Epithelial cell of esophagus (primary cell): ENCODE data around the gene GRAMD2A.
A peak's percentile ranks its signal among the peaks of the same experiment; 100 is the strongest.

Experiments
- DNase-seq: peaks from one replicate; pipeline ENCODE4 v3.0.0; 2010; ENCODE audit warnings: low read depth
- H3K4me3 ChIP-seq: 2 replicates; pipeline ENCODE4 v1.5.1; 2011; ENCODE audit warnings: mild to moderate bottlenecking, low read length, control low read depth
- TF ChIP-seq, protein P1 (sequence below): IDR thresholded peaks from 2 replicates; pipeline ENCODE4 v1.5.1; 2011; ENCODE audit warnings: low read depth, mild to moderate bottlenecking, low read length, control low read depth, inconsistent platforms; ENCODE audit not compliant: insufficient read depth; ENCODE audit errors: missing control alignments

The GRAMD2A gene

DNA sequence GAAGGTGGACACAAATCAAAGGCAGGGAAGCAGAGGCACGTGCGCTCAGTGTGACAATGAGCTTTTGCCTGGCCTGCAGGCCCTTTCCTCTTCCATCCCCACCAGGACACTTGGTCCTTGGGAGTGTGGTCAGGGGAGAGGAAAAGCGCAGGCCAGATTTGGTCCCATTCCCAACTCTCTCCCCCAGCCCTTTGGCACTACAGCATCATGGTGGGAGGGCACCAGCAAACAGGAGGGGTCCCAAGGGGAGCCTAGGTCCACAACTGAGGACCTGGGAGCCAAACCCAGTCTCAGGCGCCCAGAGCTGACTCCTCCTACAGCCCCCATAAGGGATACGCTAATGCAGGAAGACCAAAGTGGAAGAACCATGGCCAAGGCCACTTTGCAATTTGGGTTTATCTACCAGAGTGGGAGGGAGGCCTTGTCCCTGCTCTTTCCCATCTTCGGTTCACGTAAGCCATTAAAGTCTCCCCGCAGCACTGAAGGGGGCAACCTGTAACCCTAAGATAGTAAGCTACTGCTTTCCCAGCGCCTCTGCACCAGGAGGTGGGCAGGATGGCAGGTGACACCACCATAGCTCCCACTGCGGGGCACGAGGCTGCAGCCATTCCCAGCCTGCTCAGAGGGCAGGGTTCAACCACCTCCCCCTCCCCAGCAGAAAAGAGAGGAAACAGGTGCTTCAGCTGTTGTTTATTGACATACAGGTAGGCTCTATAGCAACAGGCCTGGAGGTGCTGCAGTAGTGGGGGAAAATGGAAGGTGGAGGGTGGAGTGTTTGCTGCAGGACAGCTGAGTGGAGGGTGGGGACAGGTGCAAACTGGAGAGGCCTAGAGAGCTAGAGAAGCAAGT is 993 bp upstream of the GRAMD2A start:
- DNase-seq, result no peak
- TF ChIP-seq, protein P1, sequence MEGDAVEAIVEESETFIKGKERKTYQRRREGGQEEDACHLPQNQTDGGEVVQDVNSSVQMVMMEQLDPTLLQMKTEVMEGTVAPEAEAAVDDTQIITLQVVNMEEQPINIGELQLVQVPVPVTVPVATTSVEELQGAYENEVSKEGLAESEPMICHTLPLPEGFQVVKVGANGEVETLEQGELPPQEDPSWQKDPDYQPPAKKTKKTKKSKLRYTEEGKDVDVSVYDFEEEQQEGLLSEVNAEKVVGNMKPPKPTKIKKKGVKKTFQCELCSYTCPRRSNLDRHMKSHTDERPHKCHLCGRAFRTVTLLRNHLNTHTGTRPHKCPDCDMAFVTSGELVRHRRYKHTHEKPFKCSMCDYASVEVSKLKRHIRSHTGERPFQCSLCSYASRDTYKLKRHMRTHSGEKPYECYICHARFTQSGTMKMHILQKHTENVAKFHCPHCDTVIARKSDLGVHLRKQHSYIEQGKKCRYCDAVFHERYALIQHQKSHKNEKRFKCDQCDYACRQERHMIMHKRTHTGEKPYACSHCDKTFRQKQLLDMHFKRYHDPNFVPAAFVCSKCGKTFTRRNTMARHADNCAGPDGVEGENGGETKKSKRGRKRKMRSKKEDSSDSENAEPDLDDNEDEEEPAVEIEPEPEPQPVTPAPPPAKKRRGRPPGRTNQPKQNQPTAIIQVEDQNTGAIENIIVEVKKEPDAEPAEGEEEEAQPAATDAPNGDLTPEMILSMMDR, result no peak
- H3K4me3 ChIP-seq, result peak overlapping the region; percentile 37

DNA sequence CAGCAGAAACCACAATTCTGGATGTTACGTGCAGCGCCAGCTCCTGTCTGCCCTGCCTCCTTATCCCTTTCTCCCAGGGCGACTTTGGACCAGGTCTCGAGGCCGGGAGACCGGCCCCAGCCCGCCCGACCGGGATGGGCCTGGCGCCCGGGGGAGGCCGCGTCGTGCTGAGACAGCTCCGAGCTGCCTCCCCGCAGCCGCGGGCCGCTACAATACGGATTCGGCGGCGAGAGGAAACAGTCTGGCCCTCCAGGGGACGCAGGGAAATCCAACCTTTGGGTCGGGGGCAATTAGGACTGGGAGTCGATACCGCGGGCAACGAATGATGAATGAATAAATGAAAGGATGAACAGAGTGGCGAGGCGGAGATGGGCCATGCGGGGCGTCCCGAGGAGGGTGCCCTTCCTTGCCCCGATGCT is 537 bp downstream of the GRAMD2A start:
- TF ChIP-seq, protein P1, result no peak
- peak overlapping the region; percentile 56 for H3K4me3 ChIP-seq
- DNase-seq, result peak; percentile 47

DNA sequence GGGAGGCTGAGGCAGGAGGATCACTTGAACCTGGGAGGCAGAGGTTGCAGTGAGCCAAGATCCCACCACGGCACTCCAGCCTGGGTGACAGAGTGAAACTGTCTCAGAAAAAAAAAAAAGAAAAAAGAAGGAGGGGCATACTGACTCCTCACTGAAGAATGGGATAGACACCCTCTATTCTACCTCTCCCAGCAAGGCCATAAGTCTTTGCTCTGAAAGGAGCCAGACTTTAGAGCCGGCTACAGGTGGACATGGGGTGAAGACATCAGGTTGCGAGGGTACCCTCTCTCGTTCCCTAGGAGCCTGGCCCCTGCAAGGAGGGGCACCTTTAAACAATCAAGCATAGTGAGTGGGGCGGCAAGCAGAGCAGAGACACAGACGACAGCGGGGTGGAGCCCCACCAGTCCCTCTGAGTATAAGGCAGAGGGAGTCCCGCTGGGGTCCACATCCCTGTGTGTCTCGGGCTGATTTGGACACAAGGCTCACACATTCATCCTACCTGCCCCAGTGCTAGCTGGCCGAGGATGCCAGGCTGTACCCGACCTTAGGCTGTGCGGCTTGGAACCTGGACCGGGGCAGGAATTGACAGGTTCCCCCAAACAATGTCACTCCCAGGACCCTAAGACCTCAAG is 1.1 kb downstream of the GRAMD2A start:
- H3K4me3 ChIP-seq, result peak overlapping the region; percentile 56

DNA sequence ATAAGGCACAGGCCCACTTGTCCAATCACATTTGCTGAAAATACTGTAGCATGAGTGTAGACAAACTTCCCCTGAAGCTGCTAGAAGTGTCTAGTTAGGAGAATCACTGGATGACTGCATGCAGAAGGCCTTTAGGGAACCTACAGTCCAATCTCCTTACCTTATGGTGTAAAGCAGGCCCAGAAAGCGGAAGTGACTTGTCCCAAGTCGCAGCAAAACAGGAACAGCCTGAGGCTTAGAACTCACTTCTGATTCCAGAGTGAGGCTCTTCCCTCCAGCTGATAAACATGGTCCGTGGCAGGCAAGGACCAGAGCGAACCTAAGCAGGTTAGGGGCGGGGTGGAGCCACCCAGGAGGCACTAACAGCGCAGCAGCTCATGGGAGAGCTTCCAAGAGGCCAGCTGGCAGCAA is 2.5 kb downstream of the GRAMD2A start:
- DNase-seq, result peak; percentile 81
- H3K4me3 ChIP-seq, result no peak overlapping the region
- TF ChIP-seq, protein P1, result no peak

More for the DNA sequence above, 1.1 kb downstream of the GRAMD2A start:
- TF ChIP-seq, protein P1, result no peak
- peak; percentile 50 for DNase-seq

DNA sequence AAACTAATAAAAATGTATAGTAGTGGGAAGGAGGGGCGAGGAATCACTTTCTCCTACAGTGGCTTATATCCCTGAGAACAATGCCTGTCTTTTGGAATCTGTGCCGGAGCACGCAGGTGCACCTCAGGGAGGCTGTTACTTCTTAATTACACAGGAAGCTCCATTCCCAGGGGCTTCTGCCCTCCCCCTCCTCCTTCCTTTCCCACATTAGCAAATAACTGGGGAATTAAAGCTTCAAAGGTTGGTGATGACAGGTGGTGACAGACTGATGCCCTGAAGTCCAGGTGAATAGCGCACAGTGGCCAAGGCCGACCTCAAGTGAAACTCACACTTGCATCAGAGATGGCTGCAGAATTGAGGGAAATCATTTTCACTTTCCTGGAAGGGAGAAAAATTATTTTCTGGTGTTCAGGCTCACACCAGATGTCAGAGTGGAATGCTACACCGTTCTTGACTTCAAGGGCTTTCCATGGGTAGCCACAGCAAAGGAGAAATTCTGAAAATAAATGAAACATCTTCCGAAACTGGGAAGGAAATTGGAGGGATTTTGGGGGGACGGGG is 3.7 kb downstream of the GRAMD2A start:
- DNase-seq, result no peak
- H3K4me3 ChIP-seq, result no peak overlapping the region
- TF ChIP-seq, protein P1, result no peak

DNA sequence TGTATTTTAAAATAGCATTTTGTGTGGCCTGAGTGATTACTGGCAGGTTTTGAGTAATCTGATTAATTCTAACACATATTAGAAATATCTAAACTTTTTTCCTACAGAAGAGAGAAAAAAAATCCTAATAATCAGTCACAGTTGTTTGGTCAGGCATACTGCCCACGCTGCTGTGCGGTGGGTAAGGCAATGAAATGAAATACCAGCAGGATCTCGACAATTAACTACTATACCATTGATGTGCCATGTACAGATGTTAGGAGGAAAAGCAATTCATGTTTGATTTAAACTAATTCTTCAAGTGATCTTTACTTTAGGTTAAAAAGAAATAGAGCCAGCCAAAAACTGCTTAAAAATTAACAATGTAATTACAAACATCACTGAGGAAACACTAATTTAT is 5.2 kb downstream of the GRAMD2A start:
- H3K4me3 ChIP-seq, result no peak overlapping the region
- TF ChIP-seq, protein P1, result no peak
- DNase-seq, result no peak
